SK-N-SH (cell line): Measurements from ENCODE around the gene EXOC4. TPM values are rescaled to one million over a fixed set of nuclear protein-coding genes. Genes with fewer than 3 reads are reported as not detected.

Source experiments
- CTCF ChIA-PET: fragments of 300-600, 350-600 bp; formaldehyde crosslinking; extraction: SDS; loops from one replicate; lab custom pipeline; 2021; lab: Yijun Ruan, JAX
- POLR2A ChIA-PET: fragments of 350-600 bp; sonication (Branson Sonifier 250); formaldehyde crosslinking; extraction: SDS; loops from one replicate; lab custom pipeline; 2020; ENCODE audit warnings: antibody characterized with exemption, inconsistent platforms; lab: Yijun Ruan, JAX
- DNase-seq: peaks from one replicate; pipeline ENCODE4 v3.0.0; 2012
- H2AFZ ChIP-seq: fragments of 200-600 bp; sonication (generic); 2 replicates; pipeline ENCODE4 v1.8.1; 2016; ENCODE audit warnings: antibody characterized with exemption, mild to moderate bottlenecking, low read depth
- H3F3A ChIP-seq: fragments of 200-600 bp; sonication (generic); replicated peaks from 2 replicates; pipeline ENCODE3; 2016; ENCODE audit warnings: antibody characterized with exemption, mild to moderate bottlenecking; ENCODE audit not compliant: insufficient read depth
- H3K27ac ChIP-seq, 2 experiments: fragments of 200-500 bp in 1 of 2; fragments of 200-600 bp in 1 of 2; sonication (Bioruptor generic) in 1 of 2; sonication (generic), shearing (Covaris generic) in 1 of 2; 2 replicates each; pipeline versions ENCODE4 v1.5.1 to v1.6.1; 2014 to 2016; ENCODE audit warnings: low read depth in 2 of 2, inconsistent platforms in 1 of 2, low read length in 1 of 2, mild to moderate bottlenecking in 1 of 2, mixed read lengths in 1 of 2
- H3K27me3 ChIP-seq: fragments of 200-600 bp; sonication (generic), shearing (Covaris generic); 2 replicates; pipeline ENCODE4 v1.6.1; 2016; ENCODE audit warnings: mixed run types; ENCODE audit not compliant: insufficient read depth
- H3K36me3 ChIP-seq, 2 experiments: fragments of 200-500 bp in 1 of 2; fragments of 200-600 bp in 1 of 2; sonication (Bioruptor generic) in 1 of 2; sonication (generic) in 1 of 2; replicated peaks in 1 of 2; 2 replicates each; pipeline versions ENCODE3 to v1.5.1; 2014 to 2016; ENCODE audit warnings: low read length in 1 of 2, mild to moderate bottlenecking in 1 of 2; ENCODE audit not compliant: insufficient read depth in 2 of 2, control insufficient read depth in 1 of 2
- H3K4me1 ChIP-seq, 2 experiments: fragments of 200-500 bp in 1 of 2; fragments of 200-600 bp in 1 of 2; sonication (Bioruptor generic) in 1 of 2; sonication (generic), shearing (Covaris generic) in 1 of 2; 2 replicates each; pipeline versions ENCODE4 v1.5.1 to v1.6.1; 2014 to 2016; ENCODE audit warnings: low read depth in 1 of 2, low read length in 1 of 2, mixed run types in 1 of 2; ENCODE audit not compliant: insufficient read depth in 2 of 2, control insufficient read depth in 1 of 2
- H3K4me2 ChIP-seq: fragments of 200-600 bp; sonication (generic), shearing (Covaris generic); 2 replicates; pipeline ENCODE4 v1.6.1; 2017; ENCODE audit warnings: mixed run types
- H3K4me3 ChIP-seq, 2 experiments: fragments of 200-500 bp in 1 of 2; fragments of 200-600 bp in 1 of 2; sonication (Bioruptor generic) in 1 of 2; sonication (generic), shearing (Covaris generic) in 1 of 2; 2 replicates each; pipeline versions ENCODE4 v1.5.1 to v1.8.1; 2014 to 2016; ENCODE audit warnings: low read depth in 2 of 2, inconsistent platforms in 1 of 2, low read length in 1 of 2, mild to moderate bottlenecking in 1 of 2, mixed read lengths in 1 of 2, moderate library complexity in 1 of 2
- H3K79me2 ChIP-seq: fragments of 200-600 bp; sonication (generic); 2 replicates; pipeline ENCODE4 v1.8.1; 2017; ENCODE audit warnings: mild to moderate bottlenecking; ENCODE audit not compliant: insufficient read depth
- H3K9ac ChIP-seq: fragments of 200-600 bp; sonication (generic); 2 replicates; pipeline ENCODE4 v1.6.1; 2017; ENCODE audit warnings: mixed run types
- H3K9me2 ChIP-seq: fragments of 200-600 bp; sonication (generic); 2 replicates; pipeline ENCODE4 v1.6.1; 2017; ENCODE audit warnings: mixed run types
- H3K9me3 ChIP-seq: fragments of 200-600 bp; sonication (generic); 2 replicates; pipeline ENCODE4 v1.6.1; 2017; ENCODE audit warnings: mixed run types, mild to moderate bottlenecking, moderate library complexity
- H4K20me1 ChIP-seq: fragments of 200-600 bp; sonication (generic); 2 replicates; pipeline ENCODE4 v1.6.1; 2017; ENCODE audit warnings: mild to moderate bottlenecking, mixed run types; ENCODE audit not compliant: insufficient read depth
- ELF1 ChIP-seq: IDR thresholded peaks from 2 replicates; pipeline ENCODE4 v1.4.0; 2012
- FOXM1 ChIP-seq: IDR thresholded peaks from 2 replicates; pipeline ENCODE4 v1.4.0; 2012; ENCODE audit warnings: low read depth, mild to moderate bottlenecking
- GABPA ChIP-seq: IDR thresholded peaks from 2 replicates; pipeline ENCODE4 v1.4.0; 2012; ENCODE audit warnings: low read depth, mild to moderate bottlenecking
- JUND ChIP-seq: IDR thresholded peaks from 2 replicates; pipeline ENCODE4 v1.4.0; 2012
- MXI1 ChIP-seq: IDR thresholded peaks from 2 replicates; pipeline ENCODE4 v1.6.1; 2012; ENCODE audit warnings: mild to moderate bottlenecking, low read depth, low read length, improper control_type of control experiment
- RCOR1 ChIP-seq: fragments of 150-350 bp; IDR thresholded peaks from 2 replicates; pipeline ENCODE4 v1.6.1; 2017; ENCODE audit warnings: antibody characterized with exemption, low read length
- REST ChIP-seq: IDR thresholded peaks from 2 replicates; pipeline ENCODE4 v1.6.1; 2012; ENCODE audit warnings: mild to moderate bottlenecking, low read depth, low read length, moderate library complexity
- RFX5 ChIP-seq: IDR thresholded peaks from 2 replicates; pipeline ENCODE4 v1.6.1; 2012; ENCODE audit warnings: mild to moderate bottlenecking, improper control_type of control experiment, low read length
- TCF12 ChIP-seq: IDR thresholded peaks from 2 replicates; pipeline ENCODE4 v1.4.0; 2012
- YY1 ChIP-seq: IDR thresholded peaks from 2 replicates; pipeline ENCODE4 v1.4.0; 2012; ENCODE audit warnings: low read depth, mild to moderate bottlenecking
- WGBS: methylation state at CpG from one replicate; pipeline ENCODE4 v1.1.6; 2017; ENCODE audit warnings: low lambda C conversion rate; 5-methylcytosine and 5-hydroxymethylcytosine counted together
- polyA plus RNA-seq, 3 experiments: library from polyadenylated mRNA; depleted of rRNA; stranded (reverse); fragments of >200 nt; gene quantifications; 2 replicates each; pipeline ENCODE4 v1.2.3, GENCODE V29; 2012

Gene EXOC4
- polyA plus RNA-seq, 1 of the 3 experiments (the other 2 are of a cell fraction), result 37.3 TPM

- CTCF ChIA-PET, result interaction anchor here (0.9 kb wide), 1 partner anchor 11 kb away, joined by 3 read pairs; no protein-coding TSS in a partner anchor
- H3F3A ChIP-seq, result no peaks in the 10 kb centered on the region
- no peak for DNase-seq
- TF ChIP-seq YY1, result no peak
- TF ChIP-seq, all 33 proteins: peak for 0
- no peaks in the 10 kb centered on the region for H3K27me3 ChIP-seq
- H3K9me3 ChIP-seq, result no peaks in the 10 kb centered on the region
- WGBS, result 92% methylated on average over 2 of the region's 2 CpGs
- no peaks in the 10 kb centered on the region for H4K20me1 ChIP-seq
- no peak overlapping the region for H3K4me3 ChIP-seq
- peaks cover 0 to 14% of the 10 kb centered on the region in 2 experiments for H3K36me3 ChIP-seq
- H3K27ac ChIP-seq, result peak overlapping the region in 1 of 2 experiments; percentile 20; a peak in 2 of 4 replicates
- POLR2A ChIA-PET, result no interaction called here
- H3K4me1 ChIP-seq, result peaks cover 3 to 26% of the 10 kb centered on the region in 2 experiments; a peak in 3 of 4 replicates
- no peak overlapping the region for H3K4me2 ChIP-seq
- no peak overlapping the region for H3K9ac ChIP-seq
- no peaks in the 10 kb centered on the region for H3K79me2 ChIP-seq
- no peak overlapping the region for H2AFZ ChIP-seq
- H3K9me2 ChIP-seq, result no peaks in the 10 kb centered on the region
Measured at GRCh38 chr7:133535308-133535707, 282.4 kb downstream of the EXOC4 start.

GRCh38 chr7:133536450-133536849, 283.6 kb downstream of the EXOC4 start:
- Histone ChIP-seq H3K4me3 (no peak overlapping the region), H4K20me1 (no peaks in the 10 kb centered on the region), H3K27ac (peak overlapping the region in 1 of 2 experiments; percentile 48; a peak in 1 of 4 replicates), H3K4me1 (peaks cover 3 to 20% of the 10 kb centered on the region in 2 experiments; a peak in 3 of 4 replicates), H3K27me3 (no peaks in the 10 kb centered on the region), H3F3A (no peaks in the 10 kb centered on the region), H3K79me2 (no peaks in the 10 kb centered on the region), H3K4me2 (no peak overlapping the region), H3K9me3 (no peaks in the 10 kb centered on the region), H3K9ac (no peak overlapping the region), H2AFZ (no peak overlapping the region), H3K9me2 (no peaks in the 10 kb centered on the region), H3K36me3 (peaks cover 0 to 14% of the 10 kb centered on the region in 2 experiments)
- POLR2A ChIA-PET, result no interaction called here
- CTCF ChIA-PET, result no interaction called here
- no peak for TF ChIP-seq RFX5
- no peak for TF ChIP-seq MXI1
- no peak for TF ChIP-seq RCOR1
- TF ChIP-seq JUND, result no peak
- TF ChIP-seq FOXM1, result no peak
- no peak for TF ChIP-seq ELF1
- TF ChIP-seq TCF12, result no peak
- TF ChIP-seq REST, result no peak
- TF ChIP-seq YY1, result no peak
- TF ChIP-seq GABPA, result no peak
- 95% methylated on average over 2 of the region's 2 CpGs for WGBS
- DNase-seq, result no peak
